Liver (tissue), 3 donors: ENCODE measurements around the gene DIDO1.

Experiments used
- GABPA ChIP-seq, 2 donors: IDR thresholded peaks in 1 of 2; conservative IDR thresholded peaks in 1 of 2; 2 replicates each; pipeline ENCODE4 v1.6.1; 2016; ENCODE audit warnings: antibody characterized with exemption in 2 of 2, mild to moderate bottlenecking in 1 of 2, moderate library complexity in 1 of 2
- HNF4A ChIP-seq, 2 donors: conservative IDR thresholded peaks; 2 replicates each; pipeline ENCODE4 v1.6.1; 2016; ENCODE audit warnings: antibody characterized with exemption in 2 of 2, mild to moderate bottlenecking in 2 of 2
- HNF4G ChIP-seq: IDR thresholded peaks from 2 replicates; pipeline ENCODE4 v1.6.1; 2016; ENCODE audit warnings: antibody characterized with exemption
- JUND ChIP-seq, 2 donors: IDR thresholded peaks; 2 replicates each; pipeline ENCODE4 v1.6.1; 2016; ENCODE audit warnings: antibody characterized with exemption in 2 of 2
- RAD21 ChIP-seq, 2 donors: IDR thresholded peaks; 2 replicates each; pipeline ENCODE4 v1.6.1; 2016; ENCODE audit warnings: antibody characterized with exemption in 2 of 2, mild to moderate bottlenecking in 2 of 2
- RXRA ChIP-seq, 2 donors: IDR thresholded peaks; 2 replicates each; pipeline ENCODE4 v1.6.1; 2017 to 2018; ENCODE audit warnings: antibody characterized with exemption in 2 of 2, mild to moderate bottlenecking in 1 of 2
- TAF1 ChIP-seq: conservative IDR thresholded peaks from 2 replicates; pipeline ENCODE4 v1.6.1; 2016; ENCODE audit warnings: antibody characterized with exemption, mild to moderate bottlenecking
- TF ChIP-seq, protein P1 (sequence below): fragments of 150-350 bp; IDR thresholded peaks from 2 replicates; pipeline ENCODE4 v1.5.1; 2017; ENCODE audit warnings: improper control_type of control experiment, low read depth, low read length; ENCODE audit not compliant: missing input control
- TF ChIP-seq, protein P2 (sequence below): IDR thresholded peaks from 2 replicates; pipeline ENCODE4 v1.6.1; 2016; ENCODE audit warnings: antibody characterized with exemption, mild to moderate bottlenecking
- donor health status: healthy.
- donor health status: healthy.

DNA sequence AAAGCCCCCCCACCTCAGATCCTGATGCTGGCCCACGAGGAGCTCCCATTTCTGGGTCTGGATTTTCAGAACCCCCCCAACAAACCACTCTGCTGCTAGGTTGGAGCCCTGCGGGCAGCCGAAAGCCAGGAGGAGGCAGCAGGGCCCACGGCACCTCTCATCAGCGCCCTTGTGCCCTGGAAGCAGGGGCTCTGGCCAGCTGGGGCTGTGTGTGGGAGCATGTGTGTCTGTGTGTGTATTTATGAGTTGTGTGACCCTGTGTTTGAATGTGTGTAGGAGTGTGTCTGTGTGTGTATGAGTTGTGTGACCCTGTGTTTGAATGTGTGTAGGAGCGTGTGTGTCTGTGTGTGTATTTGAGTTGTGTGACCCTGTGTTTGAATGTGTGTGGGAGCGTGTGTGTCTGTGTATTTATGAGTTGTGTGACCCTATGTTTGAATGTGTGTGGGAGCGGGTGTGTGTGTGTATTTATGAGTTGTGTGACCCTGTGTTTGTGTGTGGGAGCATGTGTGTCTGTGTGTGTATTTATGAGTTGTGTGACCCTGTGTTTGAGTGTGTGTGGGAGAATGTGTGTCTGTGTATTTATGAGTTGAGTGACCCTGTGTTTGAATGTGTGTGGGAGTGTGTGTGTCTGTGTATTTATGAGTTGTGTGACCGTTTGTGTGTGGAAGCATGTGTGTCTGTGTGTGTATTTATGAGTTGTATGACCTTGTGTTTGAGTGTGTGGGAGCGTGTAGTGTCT lies 45.1 kb upstream of the DIDO1 start:
- TF ChIP-seq RAD21 (IDR thresholded peaks at IDR 0.05): no peak
- TF ChIP-seq RXRA (IDR thresholded peaks at IDR 0.05): no peak
- TF ChIP-seq JUND (IDR thresholded peaks at IDR 0.05): no peak
- TF ChIP-seq, protein P1, sequence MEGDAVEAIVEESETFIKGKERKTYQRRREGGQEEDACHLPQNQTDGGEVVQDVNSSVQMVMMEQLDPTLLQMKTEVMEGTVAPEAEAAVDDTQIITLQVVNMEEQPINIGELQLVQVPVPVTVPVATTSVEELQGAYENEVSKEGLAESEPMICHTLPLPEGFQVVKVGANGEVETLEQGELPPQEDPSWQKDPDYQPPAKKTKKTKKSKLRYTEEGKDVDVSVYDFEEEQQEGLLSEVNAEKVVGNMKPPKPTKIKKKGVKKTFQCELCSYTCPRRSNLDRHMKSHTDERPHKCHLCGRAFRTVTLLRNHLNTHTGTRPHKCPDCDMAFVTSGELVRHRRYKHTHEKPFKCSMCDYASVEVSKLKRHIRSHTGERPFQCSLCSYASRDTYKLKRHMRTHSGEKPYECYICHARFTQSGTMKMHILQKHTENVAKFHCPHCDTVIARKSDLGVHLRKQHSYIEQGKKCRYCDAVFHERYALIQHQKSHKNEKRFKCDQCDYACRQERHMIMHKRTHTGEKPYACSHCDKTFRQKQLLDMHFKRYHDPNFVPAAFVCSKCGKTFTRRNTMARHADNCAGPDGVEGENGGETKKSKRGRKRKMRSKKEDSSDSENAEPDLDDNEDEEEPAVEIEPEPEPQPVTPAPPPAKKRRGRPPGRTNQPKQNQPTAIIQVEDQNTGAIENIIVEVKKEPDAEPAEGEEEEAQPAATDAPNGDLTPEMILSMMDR: no peak
- TF ChIP-seq HNF4G: no peak
- TF ChIP-seq HNF4A (conservative IDR thresholded peaks at IDR 0.05): no peak
- TF ChIP-seq GABPA (IDR thresholded peaks at IDR 0.05 in 1 of 2, conservative IDR thresholded peaks at IDR 0.05 in 1 of 2): no peak
- no peak for TF ChIP-seq TAF1
- TF ChIP-seq, protein P2, sequence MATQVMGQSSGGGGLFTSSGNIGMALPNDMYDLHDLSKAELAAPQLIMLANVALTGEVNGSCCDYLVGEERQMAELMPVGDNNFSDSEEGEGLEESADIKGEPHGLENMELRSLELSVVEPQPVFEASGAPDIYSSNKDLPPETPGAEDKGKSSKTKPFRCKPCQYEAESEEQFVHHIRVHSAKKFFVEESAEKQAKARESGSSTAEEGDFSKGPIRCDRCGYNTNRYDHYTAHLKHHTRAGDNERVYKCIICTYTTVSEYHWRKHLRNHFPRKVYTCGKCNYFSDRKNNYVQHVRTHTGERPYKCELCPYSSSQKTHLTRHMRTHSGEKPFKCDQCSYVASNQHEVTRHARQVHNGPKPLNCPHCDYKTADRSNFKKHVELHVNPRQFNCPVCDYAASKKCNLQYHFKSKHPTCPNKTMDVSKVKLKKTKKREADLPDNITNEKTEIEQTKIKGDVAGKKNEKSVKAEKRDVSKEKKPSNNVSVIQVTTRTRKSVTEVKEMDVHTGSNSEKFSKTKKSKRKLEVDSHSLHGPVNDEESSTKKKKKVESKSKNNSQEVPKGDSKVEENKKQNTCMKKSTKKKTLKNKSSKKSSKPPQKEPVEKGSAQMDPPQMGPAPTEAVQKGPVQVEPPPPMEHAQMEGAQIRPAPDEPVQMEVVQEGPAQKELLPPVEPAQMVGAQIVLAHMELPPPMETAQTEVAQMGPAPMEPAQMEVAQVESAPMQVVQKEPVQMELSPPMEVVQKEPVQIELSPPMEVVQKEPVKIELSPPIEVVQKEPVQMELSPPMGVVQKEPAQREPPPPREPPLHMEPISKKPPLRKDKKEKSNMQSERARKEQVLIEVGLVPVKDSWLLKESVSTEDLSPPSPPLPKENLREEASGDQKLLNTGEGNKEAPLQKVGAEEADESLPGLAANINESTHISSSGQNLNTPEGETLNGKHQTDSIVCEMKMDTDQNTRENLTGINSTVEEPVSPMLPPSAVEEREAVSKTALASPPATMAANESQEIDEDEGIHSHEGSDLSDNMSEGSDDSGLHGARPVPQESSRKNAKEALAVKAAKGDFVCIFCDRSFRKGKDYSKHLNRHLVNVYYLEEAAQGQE: no peak
